H9 (cell line): ENCODE data around the gene ANXA10. TPM values are rescaled to one million over a fixed set of nuclear protein-coding genes. Genes with fewer than 3 reads are reported as not detected.

Source experiments
- DNase-seq: peaks from one replicate; pipeline ENCODE4 v3.0.0-alpha.2; 2017
- H2AFZ ChIP-seq: one replicate; pipeline ENCODE4 v1.6.1; 2013; ENCODE audit warnings: mild to moderate bottlenecking, low read length, control low read depth, moderate library complexity
- H2AK5ac ChIP-seq: 2 replicates; pipeline ENCODE4 v1.6.1; 2013; ENCODE audit warnings: low read length, control low read depth, mixed read lengths; ENCODE audit not compliant: insufficient read length
- H2BK120ac ChIP-seq: one replicate; pipeline ENCODE4 v1.6.1; 2013; ENCODE audit warnings: low read depth, mild to moderate bottlenecking, low read length, control low read depth, inconsistent platforms; ENCODE audit not compliant: poor library complexity, severe bottlenecking
- H2BK12ac ChIP-seq: 2 replicates; pipeline ENCODE4 v1.6.1; 2013; ENCODE audit warnings: low read length, control low read depth, mixed read lengths, low read depth; ENCODE audit not compliant: insufficient read length
- H2BK15ac ChIP-seq: 2 replicates; pipeline ENCODE4 v1.6.1; 2013; ENCODE audit warnings: low read depth, low read length, control low read depth
- H2BK20ac ChIP-seq: one replicate; pipeline ENCODE4 v1.6.1; 2013; ENCODE audit warnings: low read depth, mild to moderate bottlenecking, low read length, control low read depth, inconsistent platforms; ENCODE audit not compliant: poor library complexity, severe bottlenecking
- H2BK5ac ChIP-seq: 2 replicates; pipeline ENCODE4 v1.6.1; 2013; ENCODE audit warnings: low read length, control low read depth, mixed read lengths; ENCODE audit not compliant: insufficient read length
- H3K14ac ChIP-seq: 2 replicates; pipeline ENCODE4 v1.6.1; 2013; ENCODE audit warnings: low read length, control low read depth; ENCODE audit not compliant: insufficient read depth
- H3K18ac ChIP-seq: 2 replicates; pipeline ENCODE4 v1.6.1; 2013; ENCODE audit warnings: low read depth, mild to moderate bottlenecking, mixed read lengths, low read length, control low read depth; ENCODE audit not compliant: insufficient read length
- H3K23ac ChIP-seq: 2 replicates; pipeline ENCODE4 v1.6.1; 2013; ENCODE audit warnings: low read length, control low read depth, mixed read lengths, low read depth; ENCODE audit not compliant: insufficient read length
- H3K23me2 ChIP-seq: 2 replicates; pipeline ENCODE4 v1.6.1; 2013; ENCODE audit warnings: low read depth, mild to moderate bottlenecking, mixed read lengths, low read length, control low read depth; ENCODE audit not compliant: insufficient read length, poor library complexity, severe bottlenecking
- H3K27ac ChIP-seq: 2 replicates; pipeline ENCODE4 v1.5.1; 2013; ENCODE audit warnings: low read length, control low read depth, mixed read lengths, low read depth; ENCODE audit not compliant: insufficient read length
- H3K27me3 ChIP-seq: 2 replicates; pipeline ENCODE4 v1.6.1; 2013; ENCODE audit warnings: low read length, control low read depth, inconsistent platforms; ENCODE audit not compliant: insufficient read depth
- H3K4ac ChIP-seq: 2 replicates; pipeline ENCODE4 v1.6.1; 2013; ENCODE audit warnings: low read depth, mild to moderate bottlenecking, control low read depth, inconsistent platforms, low read length, moderate library complexity
- H3K4me1 ChIP-seq: 2 replicates; pipeline ENCODE4 v1.6.1; 2013; ENCODE audit warnings: low read length, control low read depth, inconsistent platforms; ENCODE audit not compliant: insufficient read depth
- H3K4me2 ChIP-seq: 2 replicates; pipeline ENCODE4 v1.6.1; 2013; ENCODE audit warnings: low read length, control low read depth, mixed read lengths; ENCODE audit not compliant: insufficient read length, insufficient read depth
- H3K56ac ChIP-seq: 2 replicates; pipeline ENCODE4 v1.6.1; 2013; ENCODE audit warnings: low read depth, mild to moderate bottlenecking, mixed read lengths, low read length, control low read depth; ENCODE audit not compliant: insufficient read length
- H3K79me1 ChIP-seq: 2 replicates; pipeline ENCODE4 v1.6.1; 2013; ENCODE audit warnings: low read depth, mild to moderate bottlenecking, moderate library complexity, low read length, control low read depth, inconsistent platforms; ENCODE audit not compliant: insufficient read depth, poor library complexity, severe bottlenecking
- H3K79me2 ChIP-seq: 2 replicates; pipeline ENCODE4 v1.6.1; 2013; ENCODE audit warnings: low read length, control low read depth, inconsistent platforms; ENCODE audit not compliant: insufficient read depth
- H3K9ac ChIP-seq: 2 replicates; pipeline ENCODE4 v1.6.1; 2013; ENCODE audit warnings: low read length, control low read depth, mixed read lengths; ENCODE audit not compliant: insufficient read length; ENCODE audit errors: extremely low read depth
- H3K9me3 ChIP-seq: one replicate; pipeline ENCODE4 v1.6.1; 2013; ENCODE audit warnings: low read depth, low read length, inconsistent platforms; ENCODE audit not compliant: control insufficient read depth
- H3T11ph ChIP-seq: one replicate; pipeline ENCODE4 v1.6.1; 2013; ENCODE audit warnings: mild to moderate bottlenecking, low read length, control low read depth, inconsistent platforms
- H4K20me1 ChIP-seq: one replicate; pipeline ENCODE4 v1.6.1; 2013; ENCODE audit not compliant: control insufficient read depth, insufficient read length, insufficient read depth
- H4K5ac ChIP-seq: 2 replicates; pipeline ENCODE4 v1.6.1; 2013; ENCODE audit warnings: low read depth, mild to moderate bottlenecking, mixed read lengths, low read length, control low read depth; ENCODE audit not compliant: insufficient read length
- H4K8ac ChIP-seq: replicated peaks from 2 replicates; pipeline ENCODE4 v1.6.1; 2013; ENCODE audit warnings: low read length, control low read depth, mixed read lengths, low read depth; ENCODE audit not compliant: insufficient read length
- H4K91ac ChIP-seq: 2 replicates; pipeline ENCODE4 v1.6.1; 2013; ENCODE audit warnings: low read depth, mild to moderate bottlenecking, moderate library complexity, mixed read lengths, low read length, control low read depth; ENCODE audit not compliant: insufficient read length
- H3K27ac Mint-ChIP-seq, 3 experiments: 2 replicates in 2 of 3; 3 replicates in 1 of 3; pipeline ENCODE4 v1.8.0; 2020 to 2021; ENCODE audit warnings: mixed read lengths in 3 of 3, mild to moderate bottlenecking in 1 of 3, moderate library complexity in 1 of 3
- H3K27me3 Mint-ChIP-seq: 2 replicates; pipeline ENCODE4 v1.8.0; 2021; ENCODE audit warnings: low read depth, mild to moderate bottlenecking, moderate library complexity, mixed read lengths
- H3K36me3 Mint-ChIP-seq, 3 experiments: 2 replicates in 2 of 3; 3 replicates in 1 of 3; pipeline ENCODE4 v1.8.0; 2020 to 2021; ENCODE audit warnings: low read depth in 3 of 3, mixed read lengths in 3 of 3; ENCODE audit not compliant: insufficient read depth in 1 of 3
- H3K4me1 Mint-ChIP-seq, 2 experiments: 2 replicates each; pipeline ENCODE4 v1.8.0; 2020; ENCODE audit warnings: mixed read lengths in 2 of 2
- H3K4me3 Mint-ChIP-seq, 2 experiments: 2 replicates in 1 of 2; 3 replicates in 1 of 2; pipeline ENCODE4 v1.8.0; 2020 to 2021; ENCODE audit warnings: mild to moderate bottlenecking in 2 of 2, mixed read lengths in 2 of 2, moderate library complexity in 1 of 2
- H3K9me3 Mint-ChIP-seq, 2 experiments: 2 replicates in 1 of 2; 3 replicates in 1 of 2; pipeline ENCODE4 v1.8.0; 2020; ENCODE audit warnings: mild to moderate bottlenecking in 2 of 2, mixed read lengths in 2 of 2, moderate library complexity in 1 of 2
- CTCF ChIP-seq: fragments of 200-600 bp; sonication (generic); conservative IDR thresholded peaks from 3 replicates; pipeline ENCODE4 v1.8.0; 2021; ENCODE audit warnings: antibody characterized with exemption, mild to moderate bottlenecking
- WGBS: extraction: QIAGEN DNeasy Blood & Tissue Kit; methylation state at CpG from one replicate; pipeline ENCODE4 v1.1.7; 2013; ENCODE audit warnings: missing lambda C conversion rate, low lambda C conversion rate, mixed read lengths; ENCODE audit not compliant: insufficient read length; ENCODE audit errors: extremely low coverage; 5-methylcytosine and 5-hydroxymethylcytosine counted together
- total RNA-seq: library from RNA; stranded (reverse); gene quantifications from 2 replicates; pipeline ENCODE4 v1.2.1, GENCODE V29; 2021

Gene ANXA10
- total RNA-seq, 1 experiment from 2014 or later = not detected

GRCh38 chr4:168188754-168189153 lies 96.4 kb downstream of the ANXA10 start:
- Histone ChIP-seq H3K9ac (no peak overlapping the region), H3K18ac (no peak overlapping the region), H3K79me1 (no peaks in the 10 kb centered on the region), H3K23ac (no peak overlapping the region), H2BK15ac (no peak overlapping the region), H2AK5ac (no peak overlapping the region), H3K27ac (no peak overlapping the region), H3K9me3 (no peaks in the 10 kb centered on the region), H4K20me1 (no peaks in the 10 kb centered on the region), H3T11ph (no peak overlapping the region), H3K27me3 (no peaks in the 10 kb centered on the region), H3K79me2 (no peaks in the 10 kb centered on the region), H4K5ac (no peak overlapping the region), H3K4me2 (no peak overlapping the region), H2BK20ac (no peak overlapping the region), H2BK120ac (no peak overlapping the region), H4K8ac (no peak overlapping the region), H2BK12ac (no peak overlapping the region), H3K14ac (no peak overlapping the region), H2AFZ (no peak overlapping the region), H3K23me2 (no peaks in the 10 kb centered on the region), H3K4me1 (no peaks in the 10 kb centered on the region), H2BK5ac (no peak overlapping the region), H4K91ac (no peak overlapping the region), H3K56ac (no peak overlapping the region), H3K4ac (no peak overlapping the region)
- Mint-ChIP-seq H3K27ac (no peak overlapping the region), H3K4me3 (no peak overlapping the region), H3K27me3 (no peaks in the 10 kb centered on the region), H3K9me3 (no peaks in the 10 kb centered on the region), H3K4me1 (no peaks in the 10 kb centered on the region), H3K36me3 (peaks cover 0 to 2% (median 0%) of the 10 kb centered on the region in 3 experiments; a peak in 1 of 7 replicates)
- DNase-seq = no peak
- WGBS = no CpG with 5 or more reads among the region's 1 CpG
- TF ChIP-seq CTCF = no peak
